IPS-11a (cell line): ENCODE measurements around the gene F11R.
A peak's percentile ranks its signal among the peaks of the same experiment; 100 is the strongest.
"Not testable (repeated sequence)": the region's sequence is repeated elsewhere in the genome, so short reads cannot be mapped to it uniquely, and the experiment has no call there.

Source experiments
- H3K4me3 ChIP-seq: one replicate; pipeline ENCODE4 v1.5.1; 2013; ENCODE audit warnings: low read depth, low read length, control low read depth

F11R gene

DNA sequence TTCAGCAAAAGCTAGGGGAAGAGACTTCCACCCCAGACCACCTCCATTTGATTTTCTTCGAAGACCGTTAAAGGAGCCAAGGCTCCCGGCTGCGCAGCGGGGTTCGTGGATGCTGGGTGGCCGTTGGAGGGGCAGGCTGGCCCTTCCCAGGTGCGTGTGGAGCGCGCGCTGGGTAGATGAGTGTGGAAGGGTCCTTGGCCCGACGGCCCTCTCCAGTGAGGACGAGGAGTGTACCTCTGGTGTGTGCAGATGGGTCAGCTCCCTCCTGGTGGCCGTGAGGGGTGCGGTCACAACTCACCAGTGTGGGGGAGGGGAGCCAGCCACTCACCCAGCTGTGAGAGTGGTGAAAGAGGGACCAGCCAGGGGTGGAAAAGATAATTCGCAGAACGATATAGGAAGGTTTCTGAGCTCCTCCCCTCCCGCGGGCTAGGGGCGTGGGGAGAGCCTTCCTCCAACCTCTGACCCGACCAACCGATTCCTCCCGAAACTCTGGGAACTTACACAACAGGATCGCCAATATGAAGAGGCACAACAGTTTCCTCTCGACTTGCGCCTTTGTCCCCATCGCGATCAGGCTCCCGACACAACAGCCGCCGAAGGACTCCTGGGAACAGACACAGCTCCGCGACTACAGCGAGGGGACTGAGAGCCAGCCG is at the start of gene F11R:
Gene F11R (minus strand): TSS at position 644 of the 656 bp plus-strand sequence. CDS start 79 bp downstream, at position 565.
- peak within 1 kb of the TSS; percentile 98 for H3K4me3 ChIP-seq

GRCh38 chr1:161069731-161070270 is 48.8 kb upstream of the F11R start, which contains the start of gene ARHGAP30:
Gene ARHGAP30, minus strand, starts transcription at chr1:161069891. Its CDS starts 267 bp downstream, at chr1:161069624.
- no peak within 1 kb of the TSS for H3K4me3 ChIP-seq

DNA sequence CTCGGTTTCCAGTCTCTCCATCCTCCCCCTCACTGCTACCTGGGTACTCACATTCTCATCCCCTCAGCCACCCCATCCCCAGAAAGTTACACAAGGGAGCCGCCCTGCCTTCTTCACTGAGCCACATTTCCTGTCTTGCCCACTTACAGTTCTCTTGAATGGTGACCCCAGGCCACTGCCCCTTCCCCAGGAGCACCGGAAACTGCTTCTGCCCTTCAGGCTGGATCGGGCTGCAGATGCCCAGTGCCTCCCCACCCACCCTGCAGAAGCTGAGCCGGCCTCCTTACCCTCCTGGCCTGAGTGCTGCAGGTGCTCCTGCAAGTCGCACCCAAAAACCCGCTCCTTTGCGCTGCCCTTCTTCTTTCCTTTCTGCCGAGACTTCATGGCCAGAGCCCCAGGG is 48.3 kb upstream of the F11R start:
- no peak overlapping the region for H3K4me3 ChIP-seq

DNA sequence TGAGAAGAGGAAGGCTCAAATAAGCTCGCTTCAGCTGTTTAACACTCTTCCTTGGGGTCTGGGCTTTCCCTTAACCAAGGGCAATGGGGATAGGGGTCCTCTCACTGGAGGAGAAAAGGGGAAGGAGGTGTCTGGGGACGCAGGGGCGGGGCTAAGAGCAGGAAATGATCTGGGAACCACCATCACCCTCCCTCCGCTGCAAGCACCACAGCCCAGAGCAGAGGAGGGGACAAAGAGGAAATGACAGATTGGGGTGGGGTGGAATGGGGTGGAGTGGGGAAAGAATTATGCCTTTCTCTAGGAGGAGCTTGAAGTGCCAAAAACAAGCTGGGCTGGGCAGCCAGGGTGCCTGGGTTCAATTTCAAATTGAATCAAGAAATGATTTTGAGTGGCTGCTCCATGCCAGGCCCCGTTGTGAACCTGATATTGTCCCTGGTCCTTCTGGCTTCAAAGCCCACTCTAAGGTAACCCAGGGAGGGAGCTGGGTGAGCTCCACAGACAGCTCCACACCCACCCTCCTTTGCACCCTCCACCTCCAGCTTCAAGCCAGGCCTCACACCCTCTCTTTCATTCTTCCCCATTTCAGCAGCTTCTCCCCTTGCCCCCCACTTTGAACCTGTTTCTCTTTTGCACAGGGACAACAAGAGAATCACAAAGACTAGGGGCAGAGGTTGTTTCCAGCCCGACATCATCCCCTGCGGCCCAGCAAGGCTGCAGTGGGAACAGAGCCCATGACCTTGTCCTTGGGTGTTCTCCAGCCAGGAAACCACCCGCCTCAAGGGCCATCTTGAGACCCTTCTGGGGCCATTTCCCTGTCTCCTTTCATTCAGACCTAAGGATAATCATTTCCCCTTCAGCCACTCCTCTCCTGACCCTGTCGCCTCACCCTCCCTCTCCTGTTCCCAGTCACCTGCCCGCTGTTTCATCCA is 47.6 kb upstream of the F11R start:
- H3K4me3 ChIP-seq = no peak overlapping the region

DNA sequence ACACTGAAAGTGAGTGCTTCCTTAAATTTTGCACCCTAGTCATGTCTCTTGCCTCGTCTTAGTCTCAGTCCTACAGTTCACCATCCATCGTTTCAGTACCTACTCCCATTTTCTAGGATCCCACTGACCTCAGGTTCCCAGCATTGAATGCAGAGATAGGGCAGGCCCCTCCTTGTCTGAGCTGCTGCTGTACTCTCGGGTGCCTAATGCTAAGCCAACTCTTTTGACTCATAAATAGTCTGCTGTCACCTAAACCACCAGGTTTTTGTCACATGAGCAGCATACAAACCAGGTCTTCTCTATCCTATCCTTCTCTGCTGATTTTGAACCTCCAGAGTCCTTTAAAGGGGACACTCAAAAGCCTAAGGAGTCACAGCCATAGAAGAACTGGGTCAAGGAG is 45.7 kb upstream of the F11R start:
- H3K4me3 ChIP-seq = no peak overlapping the region

- not testable (repeated sequence) for H3K4me3 ChIP-seq
These were observed 44.7 kb upstream of the F11R start for GRCh38 chr1:161065681-161066080.

DNA sequence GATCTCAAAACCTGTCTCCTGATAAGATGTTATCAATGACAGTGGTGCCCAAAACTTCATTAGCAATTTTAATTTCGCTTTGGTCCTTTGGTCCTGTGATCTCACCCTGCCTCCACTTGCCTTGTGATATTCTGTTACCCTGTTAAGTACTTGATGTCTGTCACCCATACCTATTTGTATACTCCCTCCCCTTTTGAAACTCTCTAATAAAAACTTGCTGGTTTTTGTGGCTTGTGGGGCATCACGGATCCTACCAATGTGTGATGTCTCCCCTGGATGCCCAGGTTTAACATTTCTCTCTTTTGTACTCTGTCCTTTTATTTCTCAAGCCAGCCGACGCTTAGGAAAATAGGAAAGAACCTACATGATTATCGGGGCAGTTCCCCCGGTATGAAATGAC is 43.0 kb upstream of the F11R start:
- H3K4me3 ChIP-seq = not testable (repeated sequence)

- H3K4me3 ChIP-seq = no peak overlapping the region
These were observed 40.5 kb upstream of the F11R start for GRCh38 chr1:161061419-161061818.

DNA sequence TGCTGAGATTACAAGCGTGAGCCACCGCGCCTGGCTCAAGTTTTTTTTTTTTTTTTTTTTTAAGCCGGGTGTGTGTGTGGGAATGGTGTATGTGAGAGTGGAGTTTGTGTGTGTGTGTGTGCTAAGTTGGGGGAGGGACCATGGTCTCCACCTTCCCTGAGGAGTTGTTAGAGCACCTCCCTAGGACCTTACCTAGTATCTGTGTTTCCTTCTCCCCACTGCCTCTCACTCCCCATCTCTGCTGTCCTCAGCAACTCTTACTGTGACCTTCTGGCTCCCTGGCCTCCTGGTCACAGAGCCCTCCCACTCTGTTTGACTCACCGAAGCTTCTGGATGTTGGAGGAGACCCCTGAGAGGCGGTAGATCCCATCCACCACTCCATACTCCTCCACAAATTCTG is 38.3 kb upstream of the F11R start:
- H3K4me3 ChIP-seq = no peak overlapping the region

GRCh38 chr1:161054805-161055204 is 33.9 kb upstream of the F11R start:
- H3K4me3 ChIP-seq = no peak overlapping the region

DNA sequence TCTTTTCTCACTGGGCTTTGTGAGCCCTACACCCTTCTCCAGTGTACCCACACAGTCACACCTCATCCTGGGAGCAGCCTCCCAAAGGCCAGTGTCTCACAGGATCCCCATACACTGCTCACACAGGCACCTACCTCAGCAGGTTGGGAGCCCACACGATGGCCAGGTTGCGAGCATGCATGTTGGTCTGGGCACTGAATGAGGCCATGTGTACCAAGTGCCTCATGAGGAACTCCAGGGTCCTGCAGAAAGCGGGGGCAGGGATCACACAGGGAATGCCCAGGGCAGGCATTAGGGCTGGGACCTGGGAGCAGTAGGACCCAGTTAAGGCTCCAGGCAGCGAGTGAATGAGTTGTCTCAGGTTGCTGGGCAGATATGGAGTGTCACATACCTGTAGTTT is 33.3 kb upstream of the F11R start:
- H3K4me3 ChIP-seq = no peak overlapping the region

- H3K4me3 ChIP-seq = no peak overlapping the region
These were observed 31.9 kb upstream of the F11R start for GRCh38 chr1:161052899-161053298.

DNA sequence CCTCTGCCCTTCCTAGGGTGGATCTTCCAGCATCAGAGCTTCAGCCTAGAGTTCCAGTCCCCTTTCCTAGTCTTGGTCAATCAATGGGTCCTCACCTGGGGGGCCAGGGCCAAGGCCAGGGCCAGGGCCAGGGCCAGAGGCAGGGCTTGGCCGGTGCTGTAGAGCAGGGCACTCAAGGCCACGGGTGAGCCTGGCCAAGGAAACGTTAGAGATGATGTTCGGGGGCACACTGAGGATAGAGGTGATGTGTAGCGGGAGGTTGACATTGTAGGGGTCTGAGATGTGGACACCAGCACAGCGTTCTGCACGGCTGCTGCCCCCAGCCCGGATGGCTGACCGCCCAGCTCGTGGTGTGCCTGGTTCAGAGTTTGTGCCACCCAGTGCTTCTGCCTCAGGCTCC is 30.3 kb upstream of the F11R start:
- H3K4me3 ChIP-seq = no peak overlapping the region

DNA sequence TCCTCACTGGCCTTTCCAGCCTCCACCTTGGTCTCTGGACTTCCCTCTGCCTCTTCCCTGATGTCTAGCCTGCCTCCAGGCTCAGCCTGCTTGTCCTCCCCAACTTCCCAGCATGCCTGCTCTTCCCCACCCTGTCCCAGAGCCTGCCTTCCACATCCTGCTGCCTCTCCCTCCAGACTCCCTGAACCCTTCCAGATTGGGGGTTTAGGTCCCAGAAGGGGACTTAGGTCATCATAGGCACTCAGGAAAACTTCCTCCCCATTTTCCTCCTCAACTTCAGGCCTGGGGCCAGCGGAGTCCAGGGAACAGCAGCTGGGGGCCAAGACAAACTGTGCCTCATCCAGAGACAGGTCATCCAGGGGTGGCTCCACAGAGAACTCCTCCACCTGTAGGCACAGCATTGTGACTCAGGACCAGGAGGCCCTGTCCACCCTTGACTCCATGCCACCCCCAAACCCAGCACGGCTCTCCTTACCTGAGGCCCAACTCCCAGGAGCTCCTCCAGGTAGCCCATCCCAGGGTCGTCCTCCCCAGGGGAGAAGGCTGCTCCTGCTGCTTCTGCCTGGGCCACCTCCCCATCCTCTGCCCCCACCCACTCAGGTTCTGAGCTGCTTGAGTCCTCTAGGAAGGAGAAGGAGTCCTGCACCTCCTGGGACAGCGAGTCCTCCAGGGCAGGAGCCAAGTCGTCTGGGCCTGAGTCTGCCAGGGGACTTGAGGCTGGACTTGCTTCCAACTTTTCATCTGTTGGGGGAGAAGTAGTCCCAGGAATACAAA is 28.2 kb upstream of the F11R start:
- H3K4me3 ChIP-seq = no peak overlapping the region

DNA sequence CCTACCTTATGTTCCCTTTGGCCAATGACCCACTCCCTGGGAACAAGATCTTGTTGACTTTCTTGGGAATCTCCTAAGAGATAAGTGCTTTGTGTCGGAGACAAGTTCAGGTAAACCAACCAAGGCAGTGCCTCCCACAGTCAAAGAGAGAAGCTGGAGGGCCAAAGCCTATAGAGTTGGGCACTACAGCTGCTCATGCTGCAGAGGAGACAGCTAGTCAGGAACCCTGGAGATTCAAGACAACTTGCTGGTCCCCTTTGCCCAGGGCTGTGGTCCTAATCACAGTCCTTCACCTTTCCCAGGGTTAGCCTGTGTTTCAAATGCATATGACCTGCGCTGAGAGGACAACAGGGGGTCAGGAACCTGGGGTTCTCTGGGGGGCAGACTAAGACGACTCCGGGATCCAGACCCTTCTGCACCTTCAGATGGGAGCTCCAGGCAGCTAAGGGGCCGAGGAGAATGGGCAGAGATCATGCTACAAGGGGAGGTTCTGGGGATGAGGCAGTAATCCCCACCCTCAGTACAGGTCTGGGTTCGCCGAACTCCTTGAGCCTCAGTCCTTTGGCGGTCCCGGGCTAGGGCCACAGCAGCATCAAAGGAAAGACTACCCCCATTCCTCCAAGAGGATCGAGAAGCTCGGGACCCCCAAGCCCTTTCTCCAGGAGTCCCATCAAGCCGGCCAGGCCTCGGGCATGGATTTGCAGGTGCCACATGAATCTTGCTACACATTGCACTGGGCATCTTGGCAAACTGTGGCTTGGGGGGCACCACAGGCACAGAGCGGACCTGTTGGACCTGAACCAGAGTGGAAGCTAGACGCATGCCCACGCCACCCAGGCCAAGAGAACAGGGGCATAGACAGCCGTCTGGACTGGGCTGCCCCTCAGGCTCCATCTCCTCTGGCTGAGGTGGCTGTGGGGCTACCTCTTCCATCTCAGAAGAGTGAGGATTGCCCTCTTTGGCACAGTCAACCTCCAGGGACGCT is 26.8 kb upstream of the F11R start:
- no peak overlapping the region for H3K4me3 ChIP-seq

- H3K4me3 ChIP-seq = peak overlapping the region; percentile 90
These were observed 25.8 kb upstream of the F11R start for GRCh38 chr1:161046605-161047228.

DNA sequence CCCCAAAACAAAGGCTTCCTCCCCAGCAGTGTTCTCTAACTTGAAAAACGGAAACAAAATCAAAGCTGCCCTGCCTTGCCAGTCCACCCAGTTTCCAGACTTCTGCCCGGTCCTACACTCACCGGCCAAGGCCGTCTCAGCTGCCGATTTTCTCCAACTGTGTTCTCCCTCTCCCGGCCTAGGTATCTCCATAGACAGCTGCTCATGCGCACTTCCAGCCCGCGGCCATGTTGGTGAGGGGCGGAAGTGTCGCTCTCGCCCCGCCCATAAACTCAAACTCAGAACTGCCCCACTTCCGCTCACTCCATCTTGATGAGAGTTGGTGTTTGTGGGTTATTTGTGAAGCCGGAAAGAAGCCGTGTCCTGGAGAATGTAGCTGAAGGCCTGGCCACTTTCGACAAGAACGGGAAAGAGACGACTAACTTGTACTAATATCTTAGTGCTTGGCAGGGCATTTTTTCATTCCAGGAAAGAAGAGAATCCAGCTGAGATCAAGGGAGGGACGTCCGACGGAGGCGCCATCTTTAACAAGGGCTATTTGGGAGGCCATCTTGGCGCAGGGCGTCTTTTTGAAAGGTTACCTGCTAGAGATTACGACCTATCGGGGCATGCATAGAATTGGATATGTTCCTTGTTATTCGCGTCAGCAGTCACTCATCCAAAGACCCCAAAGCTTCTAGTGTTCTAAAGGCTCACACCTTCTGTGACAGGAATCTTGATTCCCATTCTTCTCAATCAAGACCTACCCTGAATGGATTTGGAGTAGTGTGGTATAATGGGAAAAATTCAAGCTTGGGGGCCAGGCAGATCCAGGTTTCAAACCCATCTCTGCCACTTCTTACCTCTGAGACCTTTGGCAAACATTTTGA is 25.0 kb upstream of the F11R start, which contains the start of gene USF1:
Gene USF1 (minus strand): TSS at position 242 of the 869 bp plus-strand sequence. CDS start 2,702 bp downstream, outside the sequence.
- peak within 1 kb of the TSS; percentile 90 for H3K4me3 ChIP-seq
